ENCODE measurements around the gene GAGE12D.
"Not testable (repeated sequence)": the region's sequence is repeated elsewhere in the genome, so short reads cannot be mapped to it uniquely, and the experiment has no call there.

GRCh38 chrX:49541433-49541832, at the start of gene GAGE12D:
- not testable (repeated sequence) for TF ChIP-seq CTCF (conservative IDR thresholded peaks at IDR 0.05; ENCODE audit: low read depth, low read length); EZH2 (IDR thresholded peaks at IDR 0.05; ENCODE audit: low read length, unreplicated experiment)

Measured in PC-3 (cell line).